IMR-90 (cell line): ENCODE measurements around the gene ZMIZ1. TPM values are rescaled to one million over a fixed set of nuclear protein-coding genes. Genes with fewer than 3 reads are reported as not detected.

Experiments
- ATAC-seq: fragments of 200-7000 bp; cut with Tn5 transposase; 2 replicates; pipeline ENCODE4 v1.9.1; 2020; ENCODE audit warnings: low read depth, mild to moderate bottlenecking, moderate library complexity
- BruUV-seq: library from RNA; stranded (reverse); fragments of 400-500 nt; replicated peaks from 2 replicates; lab custom pipeline; 2021; lab: Mats Ljungman, UMichigan
- CTCF ChIA-PET: fragments of 300-600 bp; formaldehyde crosslinking; extraction: SDS; loops from one replicate; lab custom pipeline; 2021; ENCODE audit warnings: antibody characterized with exemption; lab: Yijun Ruan, JAX
- POLR2A ChIA-PET: fragments of 300-600 bp; sonication (Branson Sonifier 250); formaldehyde crosslinking; loops from one replicate; lab custom pipeline; 2022; ENCODE audit warnings: antibody characterized with exemption; ENCODE audit not compliant: unreplicated experiment; lab: Charles Lee
- DNase-seq: peaks from one replicate; pipeline ENCODE4 v3.0.0; 2013
- H2AFZ ChIP-seq: replicated peaks from 2 replicates; pipeline ENCODE3; 2013; ENCODE audit warnings: low read length, mild to moderate bottlenecking; ENCODE audit not compliant: poor library complexity
- H2AK5ac ChIP-seq: 2 replicates; pipeline ENCODE4 v1.6.1; 2013; ENCODE audit warnings: low read depth, low read length, inconsistent platforms
- H2AK9ac ChIP-seq: replicated peaks from 2 replicates; pipeline ENCODE3; 2013; ENCODE audit warnings: mild to moderate bottlenecking, low read depth, low read length, moderate library complexity; ENCODE audit not compliant: poor library complexity
- H2BK120ac ChIP-seq: 2 replicates; pipeline ENCODE4 v1.6.1; 2013; ENCODE audit warnings: low read depth, low read length, inconsistent platforms
- H2BK15ac ChIP-seq: 3 replicates; pipeline ENCODE4 v1.6.1; 2013; ENCODE audit warnings: low read depth, low read length, inconsistent platforms
- H2BK20ac ChIP-seq: 2 replicates; pipeline ENCODE4 v1.6.1; 2013; ENCODE audit warnings: low read depth, mild to moderate bottlenecking, inconsistent platforms, low read length, moderate library complexity
- H2BK5ac ChIP-seq: 2 replicates; pipeline ENCODE4 v1.6.1; 2013; ENCODE audit warnings: mild to moderate bottlenecking, low read depth, low read length, inconsistent platforms; ENCODE audit not compliant: poor library complexity, severe bottlenecking
- H3K14ac ChIP-seq: replicated peaks from 2 replicates; pipeline ENCODE4 v1.6.1; 2013; ENCODE audit warnings: low read depth, low read length, inconsistent platforms
- H3K18ac ChIP-seq: 2 replicates; pipeline ENCODE4 v1.6.1; 2013; ENCODE audit warnings: low read depth, low read length, control low read depth
- H3K23ac ChIP-seq: 2 replicates; pipeline ENCODE4 v1.6.1; 2013; ENCODE audit warnings: low read depth, low read length, inconsistent platforms
- H3K27ac ChIP-seq: 2 replicates; pipeline ENCODE4 v1.5.1; 2013; ENCODE audit warnings: mild to moderate bottlenecking, control low read depth, low read length; ENCODE audit not compliant: insufficient read depth
- H3K27me3 ChIP-seq: 2 replicates; pipeline ENCODE4 v1.6.1; 2013; ENCODE audit warnings: low read length; ENCODE audit not compliant: control insufficient read depth, insufficient read depth
- H3K36me3 ChIP-seq: 2 replicates; pipeline ENCODE4 v1.6.1; 2013; ENCODE audit warnings: low read length, mixed read lengths; ENCODE audit not compliant: control insufficient read depth, insufficient read depth
- H3K4ac ChIP-seq: 2 replicates; pipeline ENCODE4 v1.6.1; 2013; ENCODE audit warnings: low read depth, low read length, inconsistent platforms
- H3K4me1 ChIP-seq: 2 replicates; pipeline ENCODE4 v1.6.1; 2013; ENCODE audit warnings: low read length, mixed read lengths; ENCODE audit not compliant: control insufficient read depth, insufficient read depth
- H3K4me2 ChIP-seq: 2 replicates; pipeline ENCODE4 v1.6.1; 2013; ENCODE audit warnings: low read depth, mild to moderate bottlenecking, control low read depth, low read length, moderate library complexity
- H3K4me3 ChIP-seq: 2 replicates; pipeline ENCODE4 v1.5.1; 2013; ENCODE audit warnings: low read depth, mild to moderate bottlenecking, control low read depth, low read length, moderate library complexity; ENCODE audit not compliant: insufficient read depth
- H3K56ac ChIP-seq: 2 replicates; pipeline ENCODE4 v1.6.1; 2013; ENCODE audit warnings: low read length, inconsistent platforms; ENCODE audit not compliant: insufficient read depth; ENCODE audit errors: extremely low read depth
- H3K79me1 ChIP-seq, 2 experiments: 2 replicates each; pipeline ENCODE4 v1.6.1; 2013; ENCODE audit warnings: low read length in 2 of 2, inconsistent platforms in 1 of 2, low read depth in 1 of 2
- H3K9ac ChIP-seq: 2 replicates; pipeline ENCODE4 v1.6.1; 2013; ENCODE audit warnings: low read depth, low read length, control low read depth
- H3K9me1 ChIP-seq: 2 replicates; pipeline ENCODE4 v1.6.1; 2013; ENCODE audit warnings: low read length, inconsistent platforms; ENCODE audit not compliant: insufficient read depth
- H3K9me3 ChIP-seq: 2 replicates; pipeline ENCODE4 v1.6.1; 2013; ENCODE audit warnings: low read length; ENCODE audit not compliant: control insufficient read depth, insufficient read depth
- H4K20me1 ChIP-seq: 2 replicates; pipeline ENCODE4 v1.6.1; 2013; ENCODE audit warnings: low read length, inconsistent platforms; ENCODE audit not compliant: insufficient read depth
- H4K5ac ChIP-seq: 2 replicates; pipeline ENCODE4 v1.6.1; 2013; ENCODE audit warnings: mild to moderate bottlenecking, low read depth, low read length, control low read depth
- H4K8ac ChIP-seq, 2 experiments: 2 replicates each; pipeline ENCODE4 v1.6.1; 2013; ENCODE audit warnings: low read depth in 2 of 2, low read length in 2 of 2, control low read depth in 1 of 2, inconsistent platforms in 1 of 2
- H4K91ac ChIP-seq: 2 replicates; pipeline ENCODE4 v1.6.1; 2013; ENCODE audit warnings: low read depth, low read length, inconsistent platforms; ENCODE audit not compliant: insufficient read depth
- CEBPB ChIP-seq: IDR thresholded peaks from 2 replicates; pipeline ENCODE4 v1.6.1; 2012; ENCODE audit warnings: low read depth, low read length, improper control_type of control experiment
- CHD1 ChIP-seq: IDR thresholded peaks from 2 replicates; pipeline ENCODE4 v1.6.1; 2012; ENCODE audit warnings: low read depth, low read length, improper control_type of control experiment
- FOS ChIP-seq: fragments of 150-350 bp; IDR thresholded peaks from 2 replicates; pipeline ENCODE4 v1.6.1; 2016; ENCODE audit warnings: low read depth, low read length
- MAZ ChIP-seq: IDR thresholded peaks from 2 replicates; pipeline ENCODE4 v1.6.1; 2012; ENCODE audit warnings: low read depth, mild to moderate bottlenecking, low read length, improper control_type of control experiment, moderate library complexity, borderline replicate concordance
- POLR2A ChIP-seq: IDR thresholded peaks from 2 replicates; pipeline ENCODE4 v1.6.1; 2012; ENCODE audit warnings: mild to moderate bottlenecking, low read depth, low read length
- RAD21 ChIP-seq: IDR thresholded peaks from 2 replicates; pipeline ENCODE4 v1.6.1; 2012; ENCODE audit warnings: low read length, improper control_type of control experiment
- RCOR1 ChIP-seq: IDR thresholded peaks from 2 replicates; pipeline ENCODE4 v1.6.1; 2012; ENCODE audit warnings: mild to moderate bottlenecking, low read length, improper control_type of control experiment; ENCODE audit not compliant: insufficient replicate concordance
- SMC3 ChIP-seq: fragments of 150-350 bp; IDR thresholded peaks from 2 replicates; pipeline ENCODE4 v1.6.1; 2016; ENCODE audit warnings: low read depth, mild to moderate bottlenecking, antibody characterized with exemption, low read length, moderate library complexity
- USF2 ChIP-seq: fragments of 150-350 bp; IDR thresholded peaks from 2 replicates; pipeline ENCODE4 v1.6.1; 2017; ENCODE audit warnings: mild to moderate bottlenecking, antibody characterized with exemption, low read length, low read depth
- WGBS, 2 experiments: methylation state at CpG; one replicate each; pipeline versions ENCODE4 v1.1.5 to v1.1.7; 2013; ENCODE audit warnings: missing lambda C conversion rate in 2 of 2; ENCODE audit not compliant: insufficient read length in 1 of 2; ENCODE audit errors: extremely low coverage in 2 of 2; 5-methylcytosine and 5-hydroxymethylcytosine counted together
- dilution Hi-C: fragments of 300-500 bp; cut with HindIII; formaldehyde crosslinking; loops from one replicate; pipeline ENCODE4 v1.14.3; 2018; ENCODE audit warnings: low sequenced_read_pairs; ENCODE audit not compliant: unreplicated experiment
- in situ Hi-C: fragments of 300-500 bp; cut with MboI; formaldehyde crosslinking; loops from 3 replicates; pipeline ENCODE4 v1.14.3; 2019; ENCODE audit warnings: low sequenced_read_pairs, inconsistent platforms, mixed read lengths
- intact Hi-C: fragments of 100-400 bp; cut with micrococcal nuclease; formaldehyde crosslinking; loops from 2 replicates; pipeline ENCODE4 v1.10.0; 2022
- polyA plus RNA-seq, 3 experiments: library from polyadenylated mRNA; depleted of rRNA; stranded (reverse); fragments of >200 nt; gene quantifications; 2 replicates each; pipeline ENCODE4 v1.2.3, GENCODE V29; 2012; ENCODE audit warnings: low replicate concordance in 1 of 3
- total RNA-seq: library from RNA; depleted of rRNA; stranded (reverse); fragments of >200 nt; gene quantifications from 2 replicates; pipeline ENCODE4 v1.2.3, GENCODE V29; 2012

ZMIZ1 gene
- total and polyA plus RNA-seq, 2 of the 4 experiments (the other 2 are of a cell fraction), result 6.6 to 48.7 TPM

GRCh38 chr10:79072041-79072441 lies 3.3 kb downstream of the ZMIZ1 start:
- Histone ChIP-seq H3K4me2 (peak overlapping the region; percentile 57), H3K79me1 (peaks cover 0 to 60% of the 10 kb centered on the region in 2 experiments; a peak in 2 of 4 replicates), H3K9ac (peak overlapping the region; percentile 10), H3K9me3 (no peaks in the 10 kb centered on the region), H2AFZ (no peak overlapping the region), H3K4ac (peak overlapping the region; percentile 52), H3K14ac (peak overlapping the region; percentile 56), H2BK120ac (peak overlapping the region; percentile 53), H3K23ac (peak overlapping the region; percentile 14; the same call in 1 of the 2 replicates), H3K56ac (no peak overlapping the region), H2BK20ac (no peak overlapping the region), H2AK5ac (peak overlapping the region; percentile 84), H3K27ac (peak overlapping the region; percentile 59; the same call in 1 of the 2 replicates), H3K4me3 (no peak overlapping the region), H3K36me3 (no peaks in the 10 kb centered on the region), H3K18ac (0 out of 2 replicates have a peak overlapping the region, but pooled peaks have one; percentile 17), H3K9me1 (peaks cover 40% of the 10 kb centered on the region), H3K4me1 (peaks cover 44% of the 10 kb centered on the region), H4K91ac (peak overlapping the region; percentile 8; the same call in 1 of the 2 replicates), H4K8ac (peak overlapping the region in 1 of 2 experiments; percentile 77; a peak in 3 of 4 replicates), H3K27me3 (no peaks in the 10 kb centered on the region), H2BK15ac (peak overlapping the region; percentile 4; the same call in 1 of the 3 replicates), H4K20me1 (peaks cover 71% of the 10 kb centered on the region), H4K5ac (no peak overlapping the region), H2BK5ac (peak overlapping the region; percentile 2), H2AK9ac (peak overlapping the region; percentile 77)
- DNase-seq (peak; percentile 38), ATAC-seq (no peak)
- dilution Hi-C loops, result no loop called here
- TF ChIP-seq SMC3, result no peak
- TF ChIP-seq RAD21, result no peak
- no peak for TF ChIP-seq FOS
- no peak for TF ChIP-seq CHD1
- TF ChIP-seq MAZ, result no peak
- no peak for TF ChIP-seq RCOR1
- no peak for TF ChIP-seq POLR2A
- TF ChIP-seq CEBPB, result no peak
- TF ChIP-seq USF2, result no peak
- CTCF ChIA-PET, result interaction anchor here (1.5 to 1.6 kb wide), 2 partner anchors 123 kb away, joined by 4 read pairs; no protein-coding TSS in a partner anchor
- no TSS peak for BruUV-seq
- 76% methylated on average over 6 of the region's 8 CpGs; no CpG with 5 or more reads in 1 of the 2 experiments for WGBS, 2 experiments
- intact Hi-C loops, result loop anchor here (5.0 kb wide), 3 partner anchors 40 to 105 kb away; no protein-coding TSS in a partner anchor
- POLR2A ChIA-PET, result no interaction called here
- in situ Hi-C loops, result loop anchor here (5.0 to 10.0 kb wide), 2 partner anchors 65 to 1027 kb away; no protein-coding TSS in a partner anchor
